Limb (tissue), 2 donors: ENCODE data around the gene CRIP2.
A peak's percentile ranks its signal among the peaks of the same experiment; 100 is the strongest.

Source experiments
- DNase-seq, 2 donors: peaks; one replicate each; pipeline ENCODE4 v3.0.0-alpha.2; 2016; ENCODE audit errors: extremely low spot score in 2 of 2

The CRIP2 gene

GRCh38 chr14:105474483-105475268 is at the start of gene CRIP2:
TSS of gene CRIP2 (plus strand) at chr14:105474821. CDS start at chr14:105474863, 42 bp downstream.
- DNase-seq: peak in 1 of 2 donors; percentile 83

- no peak for DNase-seq
Observed at GRCh38 chr14:105424861-105425260, 49.8 kb upstream of the CRIP2 start.

- no peak for DNase-seq
Observed at GRCh38 chr14:105425823-105426247, 48.8 kb upstream of the CRIP2 start.

- no peak for DNase-seq
Observed at GRCh38 chr14:105426416-105427130, 48.0 kb upstream of the CRIP2 start.

GRCh38 chr14:105427412-105427811 is 47.2 kb upstream of the CRIP2 start:
- no peak for DNase-seq

GRCh38 chr14:105427936-105428485 is 46.6 kb upstream of the CRIP2 start:
- DNase-seq: no peak

GRCh38 chr14:105430042-105430441 is 44.6 kb upstream of the CRIP2 start:
- DNase-seq: no peak

GRCh38 chr14:105430565-105430964 is 44.1 kb upstream of the CRIP2 start:
- DNase-seq: no peak

GRCh38 chr14:105431256-105431655 is 43.4 kb upstream of the CRIP2 start:
- no peak for DNase-seq

- no peak for DNase-seq
Observed at GRCh38 chr14:105432657-105433056, 42.0 kb upstream of the CRIP2 start.

GRCh38 chr14:105433161-105433605 is 41.4 kb upstream of the CRIP2 start:
- DNase-seq: peak in 1 of 2 donors; percentile 26

- DNase-seq: no peak
Observed at GRCh38 chr14:105436402-105436801, 38.2 kb upstream of the CRIP2 start.

- no peak for DNase-seq
Observed at GRCh38 chr14:105436891-105437722, 37.5 kb upstream of the CRIP2 start.

GRCh38 chr14:105437723-105438500 is 36.7 kb upstream of the CRIP2 start:
- no peak for DNase-seq

GRCh38 chr14:105439179-105439578 is 35.4 kb upstream of the CRIP2 start:
- no peak for DNase-seq

GRCh38 chr14:105439710-105440553 is 34.7 kb upstream of the CRIP2 start:
- no peak for DNase-seq

- DNase-seq: no peak
Observed at GRCh38 chr14:105440554-105440900, 34.1 kb upstream of the CRIP2 start.

GRCh38 chr14:105440992-105441391 is 33.6 kb upstream of the CRIP2 start:
- DNase-seq: no peak

GRCh38 chr14:105442125-105442524 is 32.5 kb upstream of the CRIP2 start:
- DNase-seq: no peak

GRCh38 chr14:105442834-105443233 is 31.8 kb upstream of the CRIP2 start:
- DNase-seq: no peak
